ENCODE measurements around the gene SYMPK.

Gene SYMPK

DNA sequence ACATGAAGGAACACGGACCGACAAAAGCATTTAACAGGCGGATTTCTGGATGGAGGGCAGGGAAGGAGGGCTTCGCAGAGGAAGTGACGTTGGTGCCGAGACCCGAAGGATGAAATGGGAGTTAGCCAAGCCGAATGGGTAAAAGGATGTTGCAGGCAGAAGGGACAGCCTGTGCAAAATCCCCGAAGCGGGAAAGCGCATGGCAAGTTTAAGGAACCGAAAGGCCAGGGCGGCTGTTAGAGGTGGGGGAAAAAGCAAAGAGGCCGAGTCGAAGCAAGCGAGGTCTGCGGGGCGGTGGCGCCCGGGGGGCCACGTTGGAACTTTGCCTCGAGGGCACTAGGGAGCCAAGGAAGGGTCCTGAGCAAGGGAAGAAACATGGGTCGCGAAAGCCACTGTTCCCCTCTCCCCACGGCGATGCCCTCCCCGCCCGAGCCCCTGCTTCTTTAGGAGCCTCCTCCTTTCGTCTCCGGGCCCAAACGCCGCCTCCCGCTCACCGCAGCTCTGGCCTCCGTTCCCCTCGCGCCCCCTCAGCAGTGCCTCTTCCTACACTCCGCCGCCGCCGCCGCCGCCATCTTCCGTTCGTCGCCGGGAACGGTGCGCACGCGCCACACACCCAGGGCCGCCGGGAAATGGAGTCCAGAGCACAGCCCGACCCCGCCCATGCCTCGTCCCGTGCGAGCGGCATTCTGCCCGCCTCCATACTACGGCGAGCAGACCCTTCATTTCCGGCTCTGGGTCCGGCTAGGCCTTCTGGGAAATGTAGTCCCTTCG, at the start of gene SYMPK:
Gene SYMPK, minus strand, starts transcription at position 584 of the 771 bp plus-strand sequence. CDS start 8,652 bp downstream, outside the sequence.
- Histone ChIP-seq H3K4me3 (ENCODE audit: low read length) (peak within 1 kb of the TSS; percentile 90), H3K79me2 (ENCODE audit: control insufficient read depth, low read length) (peaks cover 52% of the 10 kb centered on the region), H3K4me2 (ENCODE audit: low read length) (peak within 1 kb of the TSS; percentile 87), H3K27me3 (ENCODE audit: control insufficient read depth, low read length) (peaks cover 31% of the 10 kb centered on the region), H3K36me3 (ENCODE audit: control insufficient read depth, low read length) (peaks cover 34% of the 10 kb centered on the region), H4K20me1 (ENCODE audit: control insufficient read depth, insufficient read depth, low read depth, low read length) (no peaks in the 10 kb centered on the region), H3K9me2 (replicated peaks; ENCODE audit: control insufficient read depth, low read length) (no peaks in the 10 kb centered on the region), H3K27ac (ENCODE audit: low read depth, low read length) (peak within 1 kb of the TSS; percentile 73), H3K9me3 (ENCODE audit: control insufficient read depth, insufficient read depth, low read length) (no peaks in the 10 kb centered on the region), H3F3A (ENCODE audit: control insufficient read depth, insufficient read depth) (no peaks in the 10 kb centered on the region; the same call in 1 of the 2 replicates), H3K4me1 (ENCODE audit: control insufficient read depth, low read length) (peaks cover 25% of the 10 kb centered on the region)
- no peak for TF ChIP-seq EZH2phosphoT487 (IDR thresholded peaks at IDR 0.05; ENCODE audit: borderline replicate concordance, low read length)
- TF ChIP-seq, protein P1, sequence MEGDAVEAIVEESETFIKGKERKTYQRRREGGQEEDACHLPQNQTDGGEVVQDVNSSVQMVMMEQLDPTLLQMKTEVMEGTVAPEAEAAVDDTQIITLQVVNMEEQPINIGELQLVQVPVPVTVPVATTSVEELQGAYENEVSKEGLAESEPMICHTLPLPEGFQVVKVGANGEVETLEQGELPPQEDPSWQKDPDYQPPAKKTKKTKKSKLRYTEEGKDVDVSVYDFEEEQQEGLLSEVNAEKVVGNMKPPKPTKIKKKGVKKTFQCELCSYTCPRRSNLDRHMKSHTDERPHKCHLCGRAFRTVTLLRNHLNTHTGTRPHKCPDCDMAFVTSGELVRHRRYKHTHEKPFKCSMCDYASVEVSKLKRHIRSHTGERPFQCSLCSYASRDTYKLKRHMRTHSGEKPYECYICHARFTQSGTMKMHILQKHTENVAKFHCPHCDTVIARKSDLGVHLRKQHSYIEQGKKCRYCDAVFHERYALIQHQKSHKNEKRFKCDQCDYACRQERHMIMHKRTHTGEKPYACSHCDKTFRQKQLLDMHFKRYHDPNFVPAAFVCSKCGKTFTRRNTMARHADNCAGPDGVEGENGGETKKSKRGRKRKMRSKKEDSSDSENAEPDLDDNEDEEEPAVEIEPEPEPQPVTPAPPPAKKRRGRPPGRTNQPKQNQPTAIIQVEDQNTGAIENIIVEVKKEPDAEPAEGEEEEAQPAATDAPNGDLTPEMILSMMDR (IDR thresholded peaks at IDR 0.05; ENCODE audit: low read depth, low read length, poor library complexity, severe bottlenecking), result no peak

DNA sequence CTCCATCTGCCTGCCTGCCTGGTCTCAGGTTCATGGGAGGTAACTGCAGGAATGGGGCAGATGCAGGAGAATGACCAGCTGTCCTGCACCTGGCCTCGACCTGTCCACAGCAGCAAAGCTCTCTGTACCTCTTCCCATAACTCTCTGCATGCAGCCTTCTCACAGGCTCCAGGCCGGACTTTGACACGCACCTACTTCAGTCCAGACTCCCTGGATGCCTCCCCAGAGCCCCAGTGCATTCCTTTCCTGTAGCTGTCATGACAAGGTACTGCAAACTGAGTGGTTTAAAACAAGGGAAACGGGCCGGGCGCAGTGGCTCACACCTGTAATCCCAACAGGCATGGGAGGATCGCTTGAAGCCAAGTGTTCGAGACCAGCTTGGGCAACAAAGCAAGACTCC, 48.3 kb upstream of the SYMPK start:
- Histone ChIP-seq H3K9me2 (replicated peaks; ENCODE audit: control insufficient read depth, low read length) (no peaks in the 10 kb centered on the region), H3K27me3 (ENCODE audit: control insufficient read depth, low read length) (0 out of 2 replicates have a peak, but pooled peaks cover under 1% of the 10 kb centered on the region), H3K4me3 (ENCODE audit: low read length) (no peak overlapping the region), H3K9me3 (ENCODE audit: control insufficient read depth, insufficient read depth, low read length) (no peaks in the 10 kb centered on the region), H3F3A (ENCODE audit: control insufficient read depth, insufficient read depth) (no peaks in the 10 kb centered on the region), H3K36me3 (ENCODE audit: control insufficient read depth, low read length) (no peaks in the 10 kb centered on the region), H4K20me1 (ENCODE audit: control insufficient read depth, insufficient read depth, low read depth, low read length) (no peaks in the 10 kb centered on the region), H3K27ac (ENCODE audit: low read depth, low read length) (no peak overlapping the region), H3K79me2 (ENCODE audit: control insufficient read depth, low read length) (no peaks in the 10 kb centered on the region), H3K4me2 (ENCODE audit: low read length) (no peak overlapping the region), H3K4me1 (ENCODE audit: control insufficient read depth, low read length) (peaks cover 18% of the 10 kb centered on the region)
- TF ChIP-seq, protein P1 (IDR thresholded peaks at IDR 0.05; ENCODE audit: low read depth, low read length, poor library complexity, severe bottlenecking), result no peak
- TF ChIP-seq EZH2phosphoT487 (IDR thresholded peaks at IDR 0.05; ENCODE audit: borderline replicate concordance, low read length), result no peak

GRCh38 chr19:45908956-45909355, 46.0 kb upstream of the SYMPK start:
- H3K27me3 ChIP-seq (ENCODE audit: control insufficient read depth, low read length), result no peaks in the 10 kb centered on the region
- no peaks in the 10 kb centered on the region for H3K79me2 ChIP-seq (ENCODE audit: control insufficient read depth, low read length)
- H4K20me1 ChIP-seq (ENCODE audit: control insufficient read depth, insufficient read depth, low read depth, low read length), result no peaks in the 10 kb centered on the region
- H3K36me3 ChIP-seq (ENCODE audit: control insufficient read depth, low read length), result no peaks in the 10 kb centered on the region
- H3K9me2 ChIP-seq (replicated peaks; ENCODE audit: control insufficient read depth, low read length), result no peaks in the 10 kb centered on the region
- H3K27ac ChIP-seq (ENCODE audit: low read depth, low read length), result no peak overlapping the region
- H3K4me2 ChIP-seq (ENCODE audit: low read length), result no peak overlapping the region
- H3F3A ChIP-seq (ENCODE audit: control insufficient read depth, insufficient read depth), result no peaks in the 10 kb centered on the region
- no peaks in the 10 kb centered on the region for H3K9me3 ChIP-seq (ENCODE audit: control insufficient read depth, insufficient read depth, low read length)
- TF ChIP-seq, protein P1 (IDR thresholded peaks at IDR 0.05; ENCODE audit: low read depth, low read length, poor library complexity, severe bottlenecking), result no peak
- TF ChIP-seq EZH2phosphoT487 (IDR thresholded peaks at IDR 0.05; ENCODE audit: borderline replicate concordance, low read length), result no peak
- H3K4me3 ChIP-seq (ENCODE audit: low read length), result no peak overlapping the region
- H3K4me1 ChIP-seq (ENCODE audit: control insufficient read depth, low read length), result peaks cover 17% of the 10 kb centered on the region

Measured in DOHH2 (cell line).